Activated effector memory CD4-positive, alpha-beta T cell treated with anti-CD3 and anti-CD28 coated beads, Interleukin-2, amount 50 U/mL, for 16 hours (primary cell): ENCODE measurements around the gene CEP192.

Source experiments
- DNase-seq: peaks from one replicate; pipeline ENCODE4 v3.0.0-alpha.2; 2020

CEP192 gene

GRCh38 chr18:13147130-13147529 is 156.0 kb downstream of the CEP192 start:
- DNase-seq = no peak

DNA sequence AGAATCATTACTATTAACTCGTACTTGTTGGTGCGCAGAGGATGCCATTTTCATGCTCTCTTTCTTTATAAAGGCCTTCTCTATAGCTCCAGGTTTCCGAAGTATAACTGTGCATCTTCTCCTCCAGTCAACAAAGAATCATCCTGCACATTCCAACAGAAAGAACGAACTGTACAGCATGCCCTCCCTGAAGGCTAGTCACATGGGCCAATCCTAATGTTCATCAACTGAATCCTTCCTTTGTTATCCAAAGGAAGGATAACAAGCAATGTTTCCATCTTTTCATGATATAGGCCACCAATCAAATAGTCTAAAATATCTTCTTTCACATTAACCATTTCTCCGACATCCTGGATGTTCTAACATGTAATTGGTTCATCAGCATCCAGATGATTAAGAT is 160.5 kb downstream of the CEP192 start:
- no peak for DNase-seq

GRCh38 chr18:13158428-13158827 is 167.3 kb downstream of the CEP192 start:
- no peak for DNase-seq

DNA sequence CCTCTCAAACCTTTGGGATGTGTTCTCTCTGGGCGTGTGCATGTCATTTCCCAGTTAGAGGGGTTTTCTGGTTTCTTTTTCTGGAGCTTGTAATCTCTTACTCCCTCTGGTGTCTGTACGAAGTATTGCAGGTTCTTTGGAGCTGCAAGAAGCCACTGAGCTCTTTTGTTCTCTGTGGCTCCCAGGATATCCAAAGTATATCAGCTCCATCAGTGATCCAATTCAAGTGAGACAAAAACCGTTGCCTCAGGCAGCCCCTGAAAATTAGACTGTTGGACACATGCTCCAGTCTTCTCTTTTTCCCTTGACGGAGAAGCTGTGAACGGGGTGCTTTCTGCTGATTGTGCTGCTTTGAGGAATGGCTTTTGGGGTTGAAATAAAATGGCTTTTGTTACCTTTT is 168.4 kb downstream of the CEP192 start:
- no peak for DNase-seq

DNA sequence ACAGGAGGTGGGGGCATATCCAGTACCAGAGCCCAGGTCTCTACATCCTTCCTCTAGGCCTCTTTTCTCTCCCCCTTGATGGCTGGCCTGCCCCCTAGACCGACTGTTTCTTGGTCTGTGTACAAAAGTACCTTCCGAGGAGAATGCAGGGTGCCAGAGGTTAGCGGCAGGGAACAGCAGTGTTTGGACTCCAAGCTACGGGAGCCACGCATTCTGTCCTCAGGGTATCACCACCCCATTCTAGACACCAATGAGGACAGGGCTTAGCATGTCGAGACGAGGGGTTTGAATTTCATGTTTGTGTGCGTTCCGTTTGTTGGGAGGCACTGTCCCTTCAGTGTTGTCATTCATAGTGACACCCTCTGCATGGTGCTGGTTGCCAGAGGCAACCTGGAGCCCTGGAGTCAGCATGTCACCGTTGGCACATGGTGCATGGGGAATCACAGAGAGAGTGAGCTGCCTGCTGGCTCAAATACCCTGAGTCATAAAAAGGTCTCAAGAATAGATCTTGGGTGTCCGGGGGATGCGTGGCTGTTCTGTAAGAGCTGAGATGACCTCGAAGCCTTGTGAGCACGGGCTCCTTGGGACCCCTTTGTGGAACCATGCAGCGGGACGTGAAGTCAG is 170.2 kb downstream of the CEP192 start:
- no peak for DNase-seq

- DNase-seq = no peak
Observed at GRCh38 chr18:13163167-13163927, 172.2 kb downstream of the CEP192 start.

DNA sequence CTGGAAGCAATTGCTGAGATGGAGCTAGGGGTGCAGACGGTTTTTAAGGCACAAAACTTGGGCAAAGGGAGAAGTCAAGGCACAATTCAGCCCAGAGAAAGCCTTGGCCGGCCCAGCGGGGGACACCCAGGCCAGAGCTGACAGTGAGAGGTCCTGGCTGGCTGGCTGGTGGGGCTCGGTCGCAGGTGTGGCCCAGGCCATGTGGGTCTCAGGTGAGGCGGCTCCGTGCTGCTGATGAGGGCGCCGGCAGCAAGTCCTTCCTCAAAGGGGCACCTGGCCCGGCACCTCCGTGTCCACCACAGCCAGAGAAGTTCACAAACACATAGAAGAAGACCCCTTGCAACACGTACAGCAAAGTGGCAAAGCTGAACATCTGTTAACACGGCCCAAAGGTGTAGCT is 173.2 kb downstream of the CEP192 start:
- no peak for DNase-seq

- DNase-seq = no peak
Observed at GRCh38 chr18:13165636-13166423, 174.7 kb downstream of the CEP192 start.

DNA sequence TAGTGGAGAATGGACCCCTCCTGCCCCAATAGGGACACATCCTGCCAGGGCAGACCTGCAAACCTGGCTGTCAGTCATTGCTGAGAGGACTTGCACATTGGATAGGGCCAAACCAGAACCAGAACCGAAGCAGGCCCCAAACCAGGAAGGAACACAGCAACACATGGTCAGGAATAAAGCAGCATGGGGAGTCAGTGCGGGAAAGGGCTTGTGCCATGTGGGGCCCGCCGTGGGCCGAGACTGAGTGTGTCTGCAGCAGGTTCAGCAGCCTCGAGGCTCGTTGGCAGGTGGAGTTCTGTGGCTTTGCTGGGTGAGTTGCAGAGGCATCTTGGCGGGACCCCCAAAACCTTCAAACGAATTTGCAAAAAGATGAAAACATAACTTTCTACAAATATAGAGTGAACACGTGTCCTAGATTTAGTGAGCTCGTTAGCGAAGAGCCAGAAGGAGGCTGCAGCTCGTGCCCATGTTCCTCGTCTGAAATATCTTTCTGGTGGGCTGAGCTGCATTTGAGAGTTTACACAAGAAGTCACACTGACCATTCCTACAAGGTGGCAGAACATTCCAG is 182.5 kb downstream of the CEP192 start:
- no peak for DNase-seq
